Measurements from ENCODE around the gene RNF126. TPM values are rescaled to one million over a fixed set of nuclear protein-coding genes. Genes with fewer than 3 reads are reported as not detected.
"Not testable (repeated sequence)": the region's sequence is repeated elsewhere in the genome, so short reads cannot be mapped to it uniquely, and the experiment has no call there.

Gene RNF126
- total RNA-seq, 1 donor from 2014 or later: 17.5 TPM

- DNase-seq (ENCODE audit: low spot score in 2 of 2) (no peak), FAIRE-seq (no peak)
These were observed 46.1 kb downstream of the RNF126 start for GRCh38 chr19:616747-617526.

GRCh38 chr19:616062-616700, 46.8 kb downstream of the RNF126 start:
- FAIRE-seq: no peak
- no peak for DNase-seq (ENCODE audit: low spot score in 2 of 2)

GRCh38 chr19:615619-616018, 47.4 kb downstream of the RNF126 start:
- no peak for FAIRE-seq
- DNase-seq (ENCODE audit: low spot score in 2 of 2): no peak

- DNase-seq (ENCODE audit: low spot score in 2 of 2): no peak
- no peak for FAIRE-seq
These were observed 49.1 kb downstream of the RNF126 start for GRCh38 chr19:613732-614567.

GRCh38 chr19:612941-613340, 50.1 kb downstream of the RNF126 start:
- FAIRE-seq: no peak

GRCh38 chr19:611481-611868, 51.5 kb downstream of the RNF126 start:
- no peak for DNase-seq (ENCODE audit: low spot score in 2 of 2)

More at GRCh38 chr19:612941-613340, 50.1 kb downstream of the RNF126 start:
- DNase-seq (ENCODE audit: low spot score in 2 of 2): no peak

GRCh38 chr19:610801-611480, 52.1 kb downstream of the RNF126 start:
- DNase-seq (ENCODE audit: low spot score in 2 of 2) (no peak), FAIRE-seq (no peak)

More at GRCh38 chr19:611481-611868, 51.5 kb downstream of the RNF126 start:
- FAIRE-seq: no peak

- DNase-seq (ENCODE audit: low spot score in 2 of 2) (no peak), FAIRE-seq (no peak)
These were observed 52.8 kb downstream of the RNF126 start for GRCh38 chr19:610071-610800.

- peak; percentile 79 to 87 for DNase-seq (ENCODE audit: low spot score in 2 of 2)
These were observed 54.0 kb downstream of the RNF126 start for GRCh38 chr19:609004-609346.

GRCh38 chr19:608155-609003, 54.6 kb downstream of the RNF126 start:
- no peak for DNase-seq (ENCODE audit: low spot score in 2 of 2)
- no peak for FAIRE-seq

More at GRCh38 chr19:609004-609346, 54.0 kb downstream of the RNF126 start:
- no peak for FAIRE-seq

GRCh38 chr19:607301-608154, 55.5 kb downstream of the RNF126 start:
- no peak for FAIRE-seq
- DNase-seq (ENCODE audit: low spot score in 2 of 2): no peak

GRCh38 chr19:605061-605971, 57.7 kb downstream of the RNF126 start:
- not testable (repeated sequence) for FAIRE-seq; DNase-seq (ENCODE audit: low spot score in 2 of 2)

- no peak for FAIRE-seq
These were observed 58.7 kb downstream of the RNF126 start for GRCh38 chr19:604355-604754.

GRCh38 chr19:603779-604178, 59.2 kb downstream of the RNF126 start:
- FAIRE-seq: not testable (repeated sequence)

More at GRCh38 chr19:604355-604754, 58.7 kb downstream of the RNF126 start:
- no peak for DNase-seq (ENCODE audit: low spot score in 2 of 2)

GRCh38 chr19:603302-603639, 59.7 kb downstream of the RNF126 start:
- not testable (repeated sequence) for FAIRE-seq; DNase-seq (ENCODE audit: low spot score in 2 of 2)

More at GRCh38 chr19:603779-604178, 59.2 kb downstream of the RNF126 start:
- DNase-seq (ENCODE audit: low spot score in 2 of 2): not testable (repeated sequence)

- DNase-seq (ENCODE audit: low spot score in 2 of 2): no peak
- FAIRE-seq: no peak
These were observed 60.4 kb downstream of the RNF126 start for GRCh38 chr19:602391-603301.

All from frontal cortex (tissue), 4 donors.